Activated CD8-positive, alpha-beta T cell treated with anti-CD3 and anti-CD28 coated beads for 36 hours (primary cell): Measurements from ENCODE around the gene TMEM41B. TPM values are rescaled to one million over a fixed set of nuclear protein-coding genes. Genes with fewer than 3 reads are reported as not detected.

Experiments
- ATAC-seq: fragments of 200-7000 bp; cut with Tn5 transposase; one replicate; pipeline ENCODE4 v1.10.0; 2021; ENCODE audit warnings: mild to moderate bottlenecking, moderate library complexity
- CTCF ChIA-PET: fragments of 350-600 bp; sonication (Branson Sonifier 250); formaldehyde crosslinking; loops from one replicate; lab custom pipeline; 2021; ENCODE audit warnings: antibody characterized with exemption; lab: Charles Lee
- POLR2A ChIA-PET: fragments of 350-600 bp; sonication (Branson Sonifier 250); formaldehyde crosslinking; loops from one replicate; lab custom pipeline; 2021; ENCODE audit warnings: antibody characterized with exemption; lab: Charles Lee
- DNase-seq: peaks from one replicate; pipeline ENCODE4 v3.0.0-alpha.2; 2020
- H3K27ac Mint-ChIP-seq: one replicate; pipeline ENCODE4 v1.8.0; 2021; ENCODE audit warnings: mild to moderate bottlenecking, mixed read lengths
- H3K27me3 Mint-ChIP-seq: one replicate; pipeline ENCODE4 v1.8.0; 2021; ENCODE audit warnings: mixed read lengths
- H3K36me3 Mint-ChIP-seq: one replicate; pipeline ENCODE4 v1.8.0; 2021; ENCODE audit warnings: low read depth, mixed read lengths
- H3K4me1 Mint-ChIP-seq: one replicate; pipeline ENCODE4 v1.8.0; 2021; ENCODE audit warnings: low read depth, mixed read lengths
- H3K4me3 Mint-ChIP-seq: one replicate; pipeline ENCODE4 v1.8.0; 2021; ENCODE audit warnings: mild to moderate bottlenecking, moderate library complexity, mixed read lengths
- H3K9me3 Mint-ChIP-seq: one replicate; pipeline ENCODE4 v1.8.0; 2021; ENCODE audit warnings: mixed read lengths
- CTCF ChIP-seq: fragments of 200-600 bp; IDR thresholded peaks from one replicate; pipeline ENCODE4 v1.8.0; 2022; ENCODE audit warnings: antibody characterized with exemption, mild to moderate bottlenecking
- intact Hi-C: fragments of 100-400 bp; cut with micrococcal nuclease; formaldehyde crosslinking; loops from one replicate; pipeline ENCODE4 v1.10.0; 2022
- total RNA-seq, 2 experiments: library from RNA; stranded (reverse); gene quantifications; one replicate each; pipeline ENCODE4 v1.2.3, GENCODE V29; 2021

The TMEM41B gene
- total RNA-seq, 2 experiments from 2014 or later, result 20.4 to 23.0 TPM

DNA sequence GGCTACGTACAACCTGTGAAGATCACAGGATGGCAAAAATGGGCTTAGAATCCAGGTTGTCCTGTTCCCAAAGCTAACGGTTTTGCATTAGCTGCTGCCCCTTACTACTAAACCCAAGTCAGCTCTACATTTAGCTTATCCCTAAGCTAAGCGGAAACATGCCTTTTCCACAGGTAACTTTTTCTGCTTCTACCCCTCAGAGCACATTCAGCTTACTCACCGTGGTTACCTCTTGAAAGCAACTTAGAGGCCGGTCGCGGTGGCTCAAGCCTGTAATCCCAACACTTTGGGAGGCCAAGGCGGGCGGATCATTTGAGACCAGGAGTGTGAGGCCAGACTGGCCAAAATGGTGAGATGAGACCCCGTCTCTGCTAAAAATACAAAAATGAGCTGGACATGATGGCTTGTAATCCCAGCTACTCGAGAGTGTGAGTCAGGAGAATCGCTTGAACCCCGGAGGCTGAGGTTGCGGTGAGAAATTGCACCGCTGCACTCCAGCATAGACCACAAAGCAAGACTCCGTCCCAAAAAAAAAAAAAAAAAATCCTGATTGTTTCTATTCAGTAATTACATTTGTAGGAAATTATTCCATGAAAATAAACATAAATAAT is 790 bp upstream of the TMEM41B start:
- peaks cover 8% of the 10 kb centered on the region for H3K36me3 Mint-ChIP-seq
- intact Hi-C loops, result no loop called here
- TF ChIP-seq CTCF, result no peak
- DNase-seq (no peak), ATAC-seq (no peak)
- peak overlapping the region; percentile 92 for H3K27ac Mint-ChIP-seq
- peaks cover 25% of the 10 kb centered on the region for H3K4me1 Mint-ChIP-seq
- ChIA-PET CTCF (interaction anchor here (0.5 to 1.5 kb wide), 5 partner anchors 9 to 1394 kb away, joined by 3 read pairs; no protein-coding TSS in a partner anchor), POLR2A (interaction anchor here (1.0 to 3.6 kb wide), 4 partner anchors 49 to 146 kb away, joined by 3 to 19 read pairs (median 10); partner anchors contain the start of genes DENND5A, IPO7 and ZNF143)
- peaks cover 11% of the 10 kb centered on the region for H3K27me3 Mint-ChIP-seq
- no peaks in the 10 kb centered on the region for H3K9me3 Mint-ChIP-seq
- peak overlapping the region; percentile 97 for H3K4me3 Mint-ChIP-seq

- CTCF ChIA-PET, result interaction anchor here (0.7 to 2.0 kb wide), 4 partner anchors 70 to 193 kb away, joined by 3 to 9 read pairs (median 4); partner anchors contain the start of gene IPO7
- TF ChIP-seq CTCF, result no peak
- ATAC-seq (no peak), DNase-seq (peak; percentile 40)
- Mint-ChIP-seq H3K27ac (peak overlapping the region; percentile 98), H3K4me1 (peaks cover 29% of the 10 kb centered on the region), H3K27me3 (peaks cover 4% of the 10 kb centered on the region), H3K9me3 (no peaks in the 10 kb centered on the region), H3K4me3 (peak overlapping the region; percentile 97), H3K36me3 (peaks cover 8% of the 10 kb centered on the region)
- POLR2A ChIA-PET, result interaction anchor here (0.8 to 3.6 kb wide), 7 partner anchors 33 to 147 kb away, joined by 3 to 19 read pairs (median 3); partner anchors contain the start of genes DENND5A, IPO7 and ZNF143
- intact Hi-C loops, result loop anchor here (5.0 kb wide), 1 partner anchor 46 kb away; the partner anchor contains the start of gene DENND5A
These were observed 624 bp downstream of the TMEM41B start for GRCh38 chr11:9313648-9314290.

GRCh38 chr11:9310485-9311090 is 3.8 kb downstream of the TMEM41B start:
- H3K9me3 Mint-ChIP-seq, result no peaks in the 10 kb centered on the region
- peaks cover 14% of the 10 kb centered on the region for H3K36me3 Mint-ChIP-seq
- no peaks in the 10 kb centered on the region for H3K27me3 Mint-ChIP-seq
- ATAC-seq, result no peak
- no peak overlapping the region for H3K27ac Mint-ChIP-seq
- peaks cover 40% of the 10 kb centered on the region for H3K4me1 Mint-ChIP-seq
- intact Hi-C loops, result loop anchor here (5.0 kb wide), 1 partner anchor 43 kb away; the partner anchor contains the start of gene DENND5A
- no peak for TF ChIP-seq CTCF
- POLR2A ChIA-PET, result interaction anchor here (1.2 to 2.3 kb wide), 2 partner anchors 75 to 148 kb away, joined by 5 to 13 read pairs; partner anchors contain the start of gene IPO7
- CTCF ChIA-PET, result interaction anchor here (1.3 to 1.9 kb wide), 2 partner anchors 9 to 23 kb away, joined by 4 to 6 read pairs; no protein-coding TSS in a partner anchor
- DNase-seq, result no peak
- no peak overlapping the region for H3K4me3 Mint-ChIP-seq

DNA sequence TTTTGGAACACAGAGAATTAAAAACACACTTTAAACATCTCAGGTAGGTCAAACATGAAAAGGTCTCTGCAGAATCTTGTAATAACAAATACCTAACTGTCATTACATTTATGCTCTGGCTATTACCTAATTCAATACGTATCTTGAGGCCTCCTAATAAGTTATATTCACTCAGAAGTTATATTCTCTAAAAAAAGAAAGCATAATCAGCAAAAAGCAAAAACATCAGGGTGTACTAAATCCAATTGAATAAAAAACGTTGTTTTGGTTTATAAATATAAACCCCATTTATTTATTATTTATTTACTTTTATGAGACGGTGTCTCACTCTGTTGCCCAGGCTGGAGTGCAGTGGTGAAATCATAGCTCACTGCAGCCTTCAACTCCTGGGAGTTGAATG is 10.2 kb downstream of the TMEM41B start:
- CTCF ChIA-PET, result no interaction called here
- no peak overlapping the region for H3K4me3 Mint-ChIP-seq
- POLR2A ChIA-PET, result no interaction called here
- peaks cover 6% of the 10 kb centered on the region for H3K36me3 Mint-ChIP-seq
- H3K9me3 Mint-ChIP-seq, result no peaks in the 10 kb centered on the region
- no peaks in the 10 kb centered on the region for H3K27me3 Mint-ChIP-seq
- no peak overlapping the region for H3K27ac Mint-ChIP-seq
- peaks cover 25% of the 10 kb centered on the region for H3K4me1 Mint-ChIP-seq
- no peak for DNase-seq
- no peak for TF ChIP-seq CTCF
- intact Hi-C loops, result no loop called here
- no peak for ATAC-seq
